K562 (cell line): ENCODE data around the gene HES4. TPM values are rescaled to one million over a fixed set of nuclear protein-coding genes. Genes with fewer than 3 reads are reported as not detected.
A peak's percentile ranks its signal among the peaks of the same experiment; 100 is the strongest.

Source experiments
- ATF4 ChIP-seq: fragments of 450-650 bp; formaldehyde crosslinking; IDR thresholded peaks from 2 replicates; pipeline ENCODE4 v1.4.0; 2022; ENCODE audit warnings: mild to moderate bottlenecking, moderate library complexity
- ELK1 ChIP-seq: sonication (generic); formaldehyde crosslinking; IDR thresholded peaks from 2 replicates; pipeline ENCODE4 v1.8.1; 2022; ENCODE audit warnings: missing genetic modification reagents
- FOXA1 ChIP-seq: fragments of 450-650 bp; IDR thresholded peaks from 2 replicates; pipeline ENCODE4 v1.6.1; 2016; ENCODE audit warnings: mild to moderate bottlenecking, borderline replicate concordance
- FOXA3 ChIP-seq, 2 experiments: fragments of 450-650 bp in 1 of 2; sonication (generic) in 1 of 2; formaldehyde crosslinking; IDR thresholded peaks in 1 of 2; conservative IDR thresholded peaks in 1 of 2; 2 replicates each; pipeline versions ENCODE4 v1.4.0 to v1.8.0; 2020 to 2022; ENCODE audit warnings: mild to moderate bottlenecking in 2 of 2, missing genetic modification reagents in 1 of 2
- FOXJ2 ChIP-seq: fragments of 200-800 bp; sonication (Bioruptor generic); IDR thresholded peaks from 2 replicates; pipeline ENCODE4 v1.6.1; 2016; ENCODE audit warnings: missing genetic modification characterization, missing compliant biosample characterization
- PHF21A ChIP-seq: fragments of 450-650 bp; IDR thresholded peaks from 2 replicates; pipeline ENCODE4 v1.6.1; 2017; ENCODE audit warnings: low read depth, borderline replicate concordance
- RERE ChIP-seq: sonication (generic); formaldehyde crosslinking; IDR thresholded peaks from 2 replicates; pipeline ENCODE4 v1.8.0; 2023; ENCODE audit warnings: missing genetic modification reagents, mild to moderate bottlenecking, borderline replicate concordance
- SMARCA5 ChIP-seq: fragments of 450-650 bp; IDR thresholded peaks from 2 replicates; pipeline ENCODE4 v1.6.1; 2016
- TBL1XR1 ChIP-seq, 2 experiments: IDR thresholded peaks; 2 replicates each; pipeline ENCODE4 v1.6.1; 2012; ENCODE audit warnings: improper control_type of control experiment in 2 of 2, low read length in 2 of 2, mild to moderate bottlenecking in 1 of 2
- THRB ChIP-seq: fragments of 450-650 bp; formaldehyde crosslinking; conservative IDR thresholded peaks from 2 replicates; pipeline ENCODE4 v1.4.0; 2022; ENCODE audit warnings: mild to moderate bottlenecking, missing genetic modification characterization
- ZBTB33 ChIP-seq: sonication (generic); formaldehyde crosslinking; IDR thresholded peaks from 2 replicates; pipeline ENCODE4 v1.8.1; 2023; ENCODE audit warnings: mild to moderate bottlenecking, missing genetic modification reagents
- ZNF282 ChIP-seq: sonication (generic); formaldehyde crosslinking; IDR thresholded peaks from 2 replicates; pipeline ENCODE4 v1.8.1; 2023; ENCODE audit warnings: missing genetic modification reagents
- ZNF780A ChIP-seq: fragments of 250-450 bp; sonication (Bioruptor Pico); IDR thresholded peaks from 2 replicates; pipeline ENCODE4 v1.5.0; 2021; ENCODE audit warnings: mild to moderate bottlenecking
- polyA plus RNA-seq, 8 experiments: library from polyadenylated mRNA; depleted of rRNA in 4 of 8; stranded (reverse) in 5 of 8; unstranded in 3 of 8; fragments of >200 nt; fragmentation: Nextera tagmentation in 2 of 8; fragmentation: Illumina TruSeq in 1 of 8; extraction: Ambion mirVana in 2 of 8; extraction: Trizol in 1 of 8; gene quantifications; 2 replicates each; pipeline versions ENCODE4 v1.2.1 to v1.2.3, GENCODE V29; 2011 to 2014; ENCODE audit warnings: inconsistent platforms in 1 of 8, missing spikeins in 1 of 8
- total RNA-seq, 7 experiments: library from RNA; depleted of rRNA in 6 of 7; stranded (reverse); fragments of >200 nt in 6 of 7; fragmentation: Illumina TruSeq in 2 of 7; extraction: Trizol in 2 of 7; gene quantifications; 2 replicates each; pipeline versions ENCODE4 v1.2.1 to v1.2.3, GENCODE V29; 2011 to 2021; ENCODE audit warnings: low replicate concordance in 1 of 7

Gene HES4
- total and polyA plus RNA-seq, 9 of the 15 experiments (the other 6 are each of a cell fraction or from before 2014, with no cell fraction given): 0.21 to 43.7 (median 5.3) TPM; not detected in 2

- TF ChIP-seq RERE (CRISPR knock-in tag): no peak
- TF ChIP-seq ATF4 (CRISPR knock-in tag): peak; percentile 75; the same call in 1 of the 2 replicates
- TF ChIP-seq FOXA1: no peak
- no peak for TF ChIP-seq ZNF282 (CRISPR knock-in tag)
- TF ChIP-seq THRB (CRISPR knock-in tag): no peak
- TF ChIP-seq PHF21A: no peak; the same call in 1 of the 2 replicates
- TF ChIP-seq SMARCA5: no peak
- TF ChIP-seq TBL1XR1 (IDR thresholded peaks at IDR 0.05; ENCODE audit: low read length in 2 of 2): peak in 1 of 2 experiments; percentile 67; a peak in 1 of 4 replicates
- TF ChIP-seq FOXA3 (CRISPR knock-in tag; conservative IDR thresholded peaks at IDR 0.05 in 1 of 2, IDR thresholded peaks at IDR 0.05 in 1 of 2): no peak
- TF ChIP-seq ZNF780A (CRISPR knock-in tag): no peak
- TF ChIP-seq FOXJ2 (tag): no peak
- TF ChIP-seq ZBTB33 (CRISPR knock-in tag): peak; percentile 60
- TF ChIP-seq ELK1 (CRISPR knock-in tag): no peak
These were observed 5.1 kb upstream of the HES4 start (continued) for GRCh38 chr1:1004780-1005697.
